Bronchial epithelial cell (primary cell): ENCODE measurements around the gene TOMM40L. TPM values are rescaled to one million over a fixed set of nuclear protein-coding genes. Genes with fewer than 3 reads are reported as not detected.
A peak's percentile ranks its signal among the peaks of the same experiment; 100 is the strongest.

Experiments used
- DNase-seq: peaks from one replicate; pipeline ENCODE4 v3.0.0-alpha.2; 2010; ENCODE audit warnings: low read depth
- FAIRE-seq: peaks from 2 replicates; lab custom pipeline; 2011; peaks lifted over from hg19 to GRCh38; lab: Jason Lieb, UNC
- H3K27me3 ChIP-seq: 2 replicates; pipeline ENCODE4 v1.5.1; 2011; ENCODE audit warnings: low read length; ENCODE audit not compliant: control insufficient read depth, insufficient read depth
- H3K36me3 ChIP-seq: 2 replicates; pipeline ENCODE4 v1.5.1; 2011; ENCODE audit warnings: low read length; ENCODE audit not compliant: control insufficient read depth, insufficient read depth
- H3K4me3 ChIP-seq: 2 replicates; pipeline ENCODE4 v1.5.1; 2011; ENCODE audit warnings: mild to moderate bottlenecking, low read depth, low read length, control low read depth
- total RNA-seq: library from RNA; depleted of rRNA; stranded (reverse); fragments of >200 nt; gene quantifications from 2 replicates; pipeline ENCODE4 v1.2.1, GENCODE V29; 2014
- TF ChIP-seq, protein P1 (sequence below): IDR thresholded peaks from 2 replicates; pipeline ENCODE4 v1.5.1; 2011; ENCODE audit warnings: mild to moderate bottlenecking, moderate library complexity, low read length, control low read depth, inconsistent platforms; ENCODE audit not compliant: insufficient read depth, severe bottlenecking

TOMM40L gene
- total RNA-seq, 1 donor from 2014 or later: 10.8 TPM

DNA sequence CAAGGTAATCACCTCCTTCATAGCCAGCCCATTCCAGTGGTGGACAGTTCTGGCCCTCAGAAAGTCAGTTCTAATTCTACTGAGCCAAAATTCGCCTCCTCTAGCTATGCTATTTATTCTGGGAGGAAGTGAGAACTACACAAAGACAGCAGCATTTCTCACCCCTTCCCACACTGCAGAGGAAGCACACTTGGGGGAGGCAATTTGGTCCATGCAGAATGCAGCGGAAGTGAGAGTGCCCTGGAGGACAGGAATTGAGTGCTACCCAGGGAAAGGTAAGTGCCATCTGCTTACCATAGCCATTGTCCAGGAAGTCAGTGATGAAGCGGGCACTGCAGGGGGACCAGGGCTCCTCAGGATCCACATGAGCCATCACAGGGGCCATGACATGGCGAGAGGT lies 30.7 kb upstream of the TOMM40L start:
- H3K4me3 ChIP-seq: no peak overlapping the region
- no peak for DNase-seq
- H3K27me3 ChIP-seq: no peaks in the 10 kb centered on the region
- FAIRE-seq: no peak
- TF ChIP-seq, protein P1, sequence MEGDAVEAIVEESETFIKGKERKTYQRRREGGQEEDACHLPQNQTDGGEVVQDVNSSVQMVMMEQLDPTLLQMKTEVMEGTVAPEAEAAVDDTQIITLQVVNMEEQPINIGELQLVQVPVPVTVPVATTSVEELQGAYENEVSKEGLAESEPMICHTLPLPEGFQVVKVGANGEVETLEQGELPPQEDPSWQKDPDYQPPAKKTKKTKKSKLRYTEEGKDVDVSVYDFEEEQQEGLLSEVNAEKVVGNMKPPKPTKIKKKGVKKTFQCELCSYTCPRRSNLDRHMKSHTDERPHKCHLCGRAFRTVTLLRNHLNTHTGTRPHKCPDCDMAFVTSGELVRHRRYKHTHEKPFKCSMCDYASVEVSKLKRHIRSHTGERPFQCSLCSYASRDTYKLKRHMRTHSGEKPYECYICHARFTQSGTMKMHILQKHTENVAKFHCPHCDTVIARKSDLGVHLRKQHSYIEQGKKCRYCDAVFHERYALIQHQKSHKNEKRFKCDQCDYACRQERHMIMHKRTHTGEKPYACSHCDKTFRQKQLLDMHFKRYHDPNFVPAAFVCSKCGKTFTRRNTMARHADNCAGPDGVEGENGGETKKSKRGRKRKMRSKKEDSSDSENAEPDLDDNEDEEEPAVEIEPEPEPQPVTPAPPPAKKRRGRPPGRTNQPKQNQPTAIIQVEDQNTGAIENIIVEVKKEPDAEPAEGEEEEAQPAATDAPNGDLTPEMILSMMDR: no peak
- H3K36me3 ChIP-seq: no peaks in the 10 kb centered on the region

DNA sequence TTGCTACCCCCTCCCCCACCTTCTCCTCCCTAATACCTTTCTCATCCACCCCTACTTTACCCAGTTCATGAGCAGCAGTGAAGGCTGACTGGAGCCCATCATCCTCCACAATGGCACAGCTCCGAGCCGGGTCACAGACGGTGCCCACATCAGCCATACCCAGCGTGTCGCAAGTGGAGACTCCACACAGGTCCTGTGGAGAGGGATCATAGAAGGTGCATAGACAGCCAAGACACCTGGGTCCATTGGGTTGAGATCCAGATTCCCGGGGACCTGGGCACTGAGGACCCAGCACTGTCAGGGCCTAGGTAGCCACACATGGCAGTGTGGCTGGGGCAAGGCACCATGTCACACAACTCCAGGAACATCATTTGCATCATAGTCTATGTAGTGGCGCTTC lies 29.7 kb upstream of the TOMM40L start:
- no peak for FAIRE-seq
- no peak overlapping the region for H3K4me3 ChIP-seq
- no peak for DNase-seq
- H3K27me3 ChIP-seq: no peaks in the 10 kb centered on the region
- no peaks in the 10 kb centered on the region for H3K36me3 ChIP-seq
- TF ChIP-seq, protein P1: no peak

DNA sequence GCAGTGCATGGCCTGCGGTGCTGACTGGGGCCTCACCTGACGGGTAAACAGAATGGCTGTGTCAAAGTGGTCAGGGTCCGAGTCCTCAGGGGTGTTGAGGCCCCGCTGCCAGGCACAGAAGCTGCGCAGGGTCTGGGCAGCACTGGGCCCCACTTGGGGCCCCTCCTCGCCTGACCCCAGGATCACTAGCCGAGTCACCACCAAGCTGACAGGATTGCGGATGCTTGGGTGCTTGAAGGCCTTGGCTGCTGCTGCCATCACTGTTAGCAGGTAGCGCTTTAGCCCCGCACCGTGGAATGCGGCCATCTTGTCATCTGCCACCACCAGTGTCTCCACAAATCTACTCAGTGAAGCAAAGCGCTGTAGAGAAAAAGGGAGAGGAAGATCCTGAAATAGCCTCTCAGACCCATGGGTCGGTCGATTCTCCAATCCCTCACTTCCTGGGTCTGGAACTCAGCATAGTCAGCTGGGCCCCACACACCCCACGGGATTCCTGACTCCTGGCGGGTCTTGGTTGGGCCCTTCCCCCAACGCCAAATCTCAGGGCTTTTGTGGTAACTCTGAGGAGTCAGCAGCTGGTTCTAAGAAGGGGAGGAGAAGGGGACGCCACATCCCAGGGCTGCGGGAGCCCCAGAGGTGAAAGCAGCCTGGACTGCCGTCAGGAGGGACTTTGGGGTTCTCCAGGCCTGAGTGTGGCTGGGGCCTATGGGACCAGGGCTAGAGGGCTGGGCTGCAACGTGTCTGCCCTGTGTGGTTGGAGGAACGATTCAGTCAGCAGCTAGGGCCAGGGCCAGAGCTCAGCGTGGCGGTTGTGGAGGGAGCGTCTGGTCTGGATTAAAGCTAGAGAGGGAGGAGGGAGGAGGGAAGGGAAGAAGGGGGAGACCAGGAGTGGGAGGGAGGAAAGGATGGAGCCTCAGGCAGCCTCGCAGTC lies 29.1 kb upstream of the TOMM40L start:
- Histone ChIP-seq H3K27me3 (no peaks in the 10 kb centered on the region), H3K36me3 (no peaks in the 10 kb centered on the region), H3K4me3 (no peak overlapping the region)
- TF ChIP-seq, protein P1: no peak
- no peak for DNase-seq
- FAIRE-seq: no peak

DNA sequence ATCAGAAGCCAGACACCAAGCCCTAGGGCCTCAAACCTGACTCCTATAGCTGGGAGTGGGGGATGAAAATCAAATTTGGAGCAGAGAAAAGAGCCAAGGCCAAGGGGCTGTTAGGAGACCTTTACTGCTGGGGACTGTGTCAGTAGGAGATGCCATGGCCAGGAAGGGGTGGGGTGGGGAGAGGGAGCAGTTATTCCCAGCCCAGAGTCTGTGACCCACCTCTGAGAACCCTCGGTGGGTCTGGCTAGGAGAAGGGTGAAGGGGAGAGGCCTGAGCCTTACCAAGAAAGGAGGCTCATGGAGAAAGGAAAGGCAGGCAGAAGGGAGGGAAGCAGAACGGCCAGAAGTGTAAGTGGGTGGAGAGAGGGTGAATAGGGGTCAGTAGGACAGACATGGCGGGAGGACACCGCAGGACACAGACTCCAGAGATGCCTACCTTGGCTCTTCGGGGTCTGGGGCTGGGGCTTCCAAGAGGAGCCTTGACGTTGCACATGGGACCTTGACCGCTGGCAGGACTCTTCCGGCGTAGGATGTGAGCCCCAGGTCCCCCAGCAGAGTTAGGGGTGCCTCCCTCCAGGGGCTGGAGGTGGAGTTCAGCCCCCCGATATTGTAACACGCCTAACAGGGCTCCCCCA lies 28.2 kb upstream of the TOMM40L start:
- no peaks in the 10 kb centered on the region for H3K27me3 ChIP-seq
- FAIRE-seq (no peak), DNase-seq (no peak)
- no peak overlapping the region for H3K4me3 ChIP-seq
- TF ChIP-seq, protein P1: no peak
- no peaks in the 10 kb centered on the region for H3K36me3 ChIP-seq

DNA sequence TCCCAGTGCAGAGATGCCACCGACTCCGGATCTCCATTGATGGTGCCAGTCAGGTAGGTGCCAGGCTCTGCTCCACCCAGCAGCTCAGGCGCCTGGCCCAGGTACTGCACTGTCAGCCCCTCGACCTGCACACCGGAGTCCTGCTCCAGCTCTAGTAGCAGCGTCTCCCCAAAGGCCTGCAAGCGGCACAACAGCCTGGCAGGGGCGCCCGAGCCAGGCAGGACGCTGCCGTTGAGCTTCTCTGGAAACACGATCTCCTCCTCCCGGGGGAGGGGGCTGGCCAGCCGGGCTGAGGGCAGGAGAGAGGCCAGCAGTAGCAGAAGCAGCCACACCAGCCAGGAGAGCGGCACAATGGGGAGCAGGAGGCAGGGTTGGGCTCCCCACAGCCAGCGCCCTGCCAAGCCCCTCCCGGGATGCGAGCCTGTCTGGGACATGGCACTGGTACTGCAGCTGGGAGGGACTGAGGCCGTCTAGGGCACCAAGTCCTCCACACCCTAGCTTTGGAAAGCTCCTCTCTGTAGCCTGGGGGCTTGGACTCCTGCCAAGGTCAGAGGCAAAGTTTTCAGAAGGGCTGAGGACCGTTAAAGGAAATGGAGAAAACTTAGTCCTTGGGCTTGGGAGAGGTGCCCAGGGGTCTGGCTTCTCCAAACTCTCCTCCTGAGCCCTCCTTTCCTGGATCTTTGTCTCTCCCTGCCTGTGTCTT lies 27.5 kb upstream of the TOMM40L start:
- Histone ChIP-seq H3K4me3 (no peak overlapping the region), H3K36me3 (no peaks in the 10 kb centered on the region), H3K27me3 (no peaks in the 10 kb centered on the region)
- FAIRE-seq (no peak), DNase-seq (peak; percentile 11)
- TF ChIP-seq, protein P1: no peak
